HG03565 (cell line): ENCODE measurements around the gene FRS2.

Source experiments
- ATAC-seq: cut with Tn5 transposase; IDR thresholded peaks from one replicate; pipeline ENCODE4 v1.9.1; 2021; ENCODE audit warnings: mild to moderate bottlenecking, moderate library complexity; ENCODE audit not compliant: unreplicated experiment

Gene FRS2

DNA sequence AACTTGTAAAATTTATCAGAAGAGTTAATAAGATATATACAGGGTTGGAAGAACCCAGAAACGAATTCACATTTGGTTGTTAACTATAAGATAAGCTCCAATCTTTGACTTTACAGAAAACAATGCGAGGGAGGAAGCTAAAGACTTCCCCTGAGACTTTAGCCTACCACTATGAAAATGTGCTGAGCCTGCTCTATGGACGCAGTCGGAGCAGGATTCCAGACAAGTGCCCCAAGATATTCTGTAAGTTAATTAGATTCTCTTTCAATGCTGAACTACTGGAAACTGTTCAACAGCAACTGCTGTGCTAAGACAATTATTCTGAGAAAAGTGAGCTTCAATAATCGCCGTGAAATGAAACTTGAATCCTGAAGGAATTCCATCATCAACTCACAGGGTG lies 148.9 kb downstream of the FRS2 start:
- ATAC-seq = no peak

DNA sequence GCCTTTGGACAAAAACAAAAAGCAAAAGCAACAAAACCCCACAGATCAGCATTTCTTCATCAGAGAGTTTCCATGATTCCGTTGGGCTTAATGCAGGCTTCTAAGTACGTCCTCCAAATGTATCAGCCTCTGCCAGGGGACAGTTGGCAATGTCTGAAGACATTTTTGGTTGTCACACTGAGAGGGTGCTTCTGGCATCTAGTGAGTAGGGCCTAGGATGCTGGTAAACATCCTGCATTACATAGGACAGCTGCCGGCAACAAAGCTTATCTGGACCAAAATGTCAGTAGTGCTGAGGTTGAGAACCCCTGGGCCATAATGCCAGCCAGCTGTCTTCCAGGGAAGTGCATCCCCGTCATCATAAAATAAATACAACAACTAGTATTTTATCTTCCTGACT lies 149.9 kb downstream of the FRS2 start:
- no peak for ATAC-seq

DNA sequence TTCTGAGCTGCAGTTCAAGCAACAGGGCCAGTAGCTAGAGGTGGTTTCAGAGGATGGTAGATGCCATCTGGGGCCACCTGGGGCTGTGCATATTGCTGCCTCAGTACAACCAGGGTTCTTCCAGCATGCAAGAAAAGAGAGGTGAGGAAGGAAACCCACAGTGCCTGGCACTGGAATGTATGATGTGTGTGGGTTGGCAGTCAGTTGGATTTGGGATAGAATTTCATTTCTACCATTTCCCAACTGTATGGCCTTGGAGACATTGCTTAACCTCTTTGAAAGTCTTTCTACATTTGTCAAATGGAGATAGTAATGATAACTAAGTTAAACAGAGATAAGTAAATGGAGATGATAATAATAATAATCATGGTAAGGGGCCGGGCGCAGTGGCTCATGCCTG lies 150.7 kb downstream of the FRS2 start:
- ATAC-seq = no peak

DNA sequence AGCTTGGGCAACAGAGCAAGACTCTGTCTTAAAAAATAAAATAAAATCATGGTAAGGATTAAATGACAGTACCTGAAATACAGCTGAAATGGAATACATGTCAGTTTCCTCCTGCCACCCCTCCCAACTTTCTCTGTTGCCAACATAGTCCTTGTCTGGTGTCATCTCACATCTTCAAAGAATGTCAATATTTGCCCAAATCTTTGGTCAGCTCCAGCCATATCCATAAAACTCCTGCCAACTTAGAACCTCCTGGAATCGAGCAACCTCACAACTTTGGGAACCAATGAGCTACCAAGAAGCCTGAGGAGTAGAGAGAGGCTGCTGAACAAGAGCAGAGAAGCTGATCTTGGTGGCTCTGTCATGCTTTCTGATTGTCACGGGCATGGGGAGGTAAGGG lies 151.4 kb downstream of the FRS2 start:
- no peak for ATAC-seq

DNA sequence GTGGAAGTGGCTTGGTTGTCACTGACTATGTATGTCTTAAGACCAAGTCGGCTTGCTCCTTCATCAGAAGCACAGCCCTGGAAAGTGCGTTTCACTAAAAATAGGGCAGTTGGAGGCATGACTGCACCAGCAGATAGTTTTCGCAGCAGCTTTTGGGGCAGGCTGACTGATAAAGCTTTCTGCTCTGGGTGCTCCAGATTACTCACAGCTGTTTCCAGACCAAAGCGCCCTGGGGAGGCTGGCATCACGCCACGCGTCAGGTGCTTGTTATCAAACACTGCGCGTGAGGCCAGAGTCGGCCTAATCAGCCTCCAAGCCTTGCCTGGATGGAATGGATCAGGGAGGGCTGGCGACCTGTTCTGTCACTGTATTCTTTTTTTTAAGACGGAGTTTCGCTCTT lies 153.8 kb downstream of the FRS2 start:
- ATAC-seq = no peak

DNA sequence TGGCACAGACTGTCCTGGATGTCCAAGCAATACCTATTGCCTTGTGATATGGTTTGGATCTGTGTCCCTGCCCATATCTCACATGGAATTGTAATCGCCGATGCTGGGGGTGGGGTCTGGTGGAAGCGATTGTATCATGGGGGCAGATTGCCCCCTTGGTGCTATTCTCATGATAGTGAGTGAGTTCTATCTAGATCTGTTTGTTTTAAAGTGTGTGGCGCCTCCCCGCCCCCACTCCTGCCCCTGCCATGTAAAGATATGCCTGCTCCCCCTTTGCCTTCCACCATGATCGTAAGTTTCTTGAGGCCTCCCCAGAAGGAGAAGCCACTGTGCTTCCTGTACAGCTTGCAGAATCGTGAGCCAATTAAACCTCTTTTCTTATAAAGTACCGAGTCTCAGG lies 157.3 kb downstream of the FRS2 start:
- ATAC-seq = no peak
